GM18519 (cell line): ENCODE data around the gene CLIC5.

Experiments used
- ATAC-seq: cut with Tn5 transposase; IDR thresholded peaks from one replicate; pipeline ENCODE4 v1.9.1; 2021; ENCODE audit warnings: mild to moderate bottlenecking, moderate library complexity; ENCODE audit not compliant: unreplicated experiment, low FRiP score

CLIC5 gene

DNA sequence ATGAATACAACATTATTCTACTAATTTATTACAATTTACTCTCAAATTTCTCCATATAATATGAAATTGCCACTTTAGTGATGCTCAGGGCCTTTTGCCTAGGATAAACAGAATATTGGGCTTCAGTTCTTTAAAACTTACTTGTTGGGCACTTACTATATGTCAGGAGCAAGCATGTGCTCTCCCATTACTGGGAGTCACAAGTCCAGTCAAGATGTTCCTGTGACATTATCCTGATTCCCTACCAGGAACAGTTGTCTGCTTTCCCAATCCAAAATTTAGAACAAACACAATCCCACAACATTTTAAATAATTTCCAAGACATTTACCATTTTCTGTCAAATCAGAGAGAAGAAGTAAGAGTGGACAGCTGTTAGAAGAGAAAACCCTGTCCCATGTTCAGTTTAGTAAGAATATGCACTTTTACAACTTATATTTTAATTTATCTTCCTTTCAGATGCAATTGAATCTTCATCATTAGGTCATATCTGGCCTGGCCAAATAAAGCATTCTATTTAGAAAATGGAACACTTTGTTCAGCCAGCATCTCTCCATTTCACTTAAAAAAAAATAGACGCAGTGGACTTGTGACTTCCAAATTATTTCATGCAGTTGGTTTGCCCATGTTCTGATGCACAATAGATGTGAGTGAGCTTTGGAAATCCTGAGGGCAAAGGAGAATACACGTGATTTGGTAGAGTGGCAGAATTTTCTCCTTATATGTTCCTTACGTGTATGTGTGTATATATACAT, 159.8 kb downstream of the CLIC5 start:
- no peak for ATAC-seq

DNA sequence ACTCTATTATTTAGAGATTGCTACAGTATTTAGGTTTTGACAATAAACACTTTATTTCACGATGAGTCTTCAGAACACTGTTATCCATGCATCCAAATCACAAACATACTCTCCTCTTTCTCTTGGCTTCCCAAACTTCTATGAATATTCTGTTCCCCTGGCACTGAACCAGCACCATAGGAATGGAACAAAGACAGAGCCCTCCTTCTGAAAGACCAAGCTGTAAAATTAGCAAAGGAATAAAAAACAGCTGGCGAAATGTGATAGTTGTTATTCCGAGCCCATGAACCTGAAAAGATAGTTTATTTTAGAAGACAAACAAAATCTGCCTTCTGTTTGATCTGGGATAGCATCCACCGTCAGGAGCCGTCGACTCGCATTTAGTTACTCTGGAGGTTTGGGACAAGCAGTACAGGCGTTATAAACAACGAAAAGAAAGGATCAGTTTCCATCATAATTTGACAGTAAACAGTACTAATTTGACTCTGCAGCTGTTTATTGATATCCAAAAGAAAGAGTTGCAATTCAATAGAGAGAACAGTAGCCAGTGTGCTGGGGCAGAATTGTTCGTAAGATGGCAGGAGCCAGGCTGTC, 161.4 kb downstream of the CLIC5 start:
- no peak for ATAC-seq

DNA sequence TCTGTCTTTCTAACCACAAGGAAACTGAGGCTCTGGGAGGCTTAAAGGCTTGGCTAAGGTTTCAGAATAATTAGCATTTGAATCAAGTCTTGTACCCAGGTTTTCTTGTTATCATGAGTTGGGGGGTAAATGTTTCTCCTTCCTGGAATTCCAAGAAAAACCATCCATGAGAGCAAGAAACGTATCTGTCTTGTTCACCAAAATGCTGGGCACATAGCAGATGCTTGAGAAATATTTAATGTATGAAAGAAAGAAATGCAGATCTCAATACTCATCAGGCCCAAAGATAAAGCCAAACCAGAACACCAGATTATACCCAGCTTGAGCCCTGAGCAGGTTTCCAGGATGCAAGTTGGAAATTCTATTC, 164.6 kb downstream of the CLIC5 start:
- ATAC-seq: no peak

DNA sequence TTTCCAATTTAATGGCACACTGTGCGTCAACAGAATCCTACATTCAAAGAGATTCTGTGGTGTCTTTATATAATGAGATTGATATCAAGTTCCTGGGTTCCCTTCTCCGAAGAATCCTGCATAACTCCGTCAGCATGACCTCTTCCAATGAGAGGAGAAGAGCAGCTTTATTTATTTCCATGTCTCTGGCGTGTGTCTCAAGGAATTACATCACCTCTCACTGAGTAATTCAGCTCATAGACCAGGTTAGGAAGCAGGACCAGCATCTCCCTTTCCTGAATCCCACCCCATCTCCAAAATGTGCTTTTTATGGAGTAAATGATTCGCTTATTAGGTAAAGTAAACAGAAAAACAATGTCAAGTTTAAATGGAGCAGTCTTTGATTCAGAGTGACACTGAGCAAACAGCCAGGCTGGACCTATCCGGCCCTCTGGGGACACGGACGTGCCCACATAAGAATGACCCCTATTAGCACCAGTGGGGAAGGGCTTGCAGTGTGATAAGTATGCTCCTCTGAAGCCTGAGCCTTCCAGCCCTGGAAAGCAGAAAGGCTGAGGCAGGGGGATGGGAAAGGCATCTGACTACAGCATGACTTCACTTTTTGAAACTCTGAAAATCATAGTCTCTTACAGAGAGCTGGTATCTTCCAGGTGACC, 165.2 kb downstream of the CLIC5 start:
- no peak for ATAC-seq

DNA sequence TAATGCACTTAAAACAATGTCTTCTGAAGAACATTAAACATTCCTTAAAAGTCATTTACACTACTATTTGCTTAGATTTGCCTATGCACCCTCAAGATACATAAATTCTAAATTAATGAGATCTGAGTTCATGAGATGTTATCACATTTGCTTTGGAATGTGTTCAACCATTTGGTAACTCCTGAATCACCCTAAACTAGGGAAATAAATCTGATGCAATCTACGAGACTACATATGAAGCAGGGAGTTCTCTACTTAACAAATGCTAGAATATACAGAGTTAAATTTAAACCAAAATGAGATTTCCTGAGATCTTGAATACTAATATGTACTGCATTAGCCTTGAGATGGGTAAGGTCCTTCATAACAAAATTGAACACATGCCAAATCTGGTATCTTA, 170.1 kb downstream of the CLIC5 start:
- no peak for ATAC-seq

DNA sequence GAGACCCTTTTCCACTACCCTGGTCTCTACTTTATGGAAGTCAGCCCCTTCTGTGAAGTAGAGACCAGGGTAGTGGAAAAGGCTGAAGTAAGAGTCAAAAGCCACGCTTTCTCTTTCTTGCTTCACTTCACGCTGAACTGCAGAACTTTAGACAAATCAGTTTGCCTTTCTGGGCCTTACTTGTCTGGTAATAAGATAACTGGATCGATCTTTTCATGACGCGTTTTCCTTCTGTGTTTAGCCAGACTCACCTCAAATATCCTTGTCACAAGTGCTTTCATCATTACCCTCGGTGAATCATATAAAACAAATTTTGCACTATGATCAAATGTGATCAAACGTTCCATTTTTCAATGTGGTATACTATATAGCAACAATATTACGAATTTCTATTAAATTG, 170.7 kb downstream of the CLIC5 start:
- no peak for ATAC-seq

DNA sequence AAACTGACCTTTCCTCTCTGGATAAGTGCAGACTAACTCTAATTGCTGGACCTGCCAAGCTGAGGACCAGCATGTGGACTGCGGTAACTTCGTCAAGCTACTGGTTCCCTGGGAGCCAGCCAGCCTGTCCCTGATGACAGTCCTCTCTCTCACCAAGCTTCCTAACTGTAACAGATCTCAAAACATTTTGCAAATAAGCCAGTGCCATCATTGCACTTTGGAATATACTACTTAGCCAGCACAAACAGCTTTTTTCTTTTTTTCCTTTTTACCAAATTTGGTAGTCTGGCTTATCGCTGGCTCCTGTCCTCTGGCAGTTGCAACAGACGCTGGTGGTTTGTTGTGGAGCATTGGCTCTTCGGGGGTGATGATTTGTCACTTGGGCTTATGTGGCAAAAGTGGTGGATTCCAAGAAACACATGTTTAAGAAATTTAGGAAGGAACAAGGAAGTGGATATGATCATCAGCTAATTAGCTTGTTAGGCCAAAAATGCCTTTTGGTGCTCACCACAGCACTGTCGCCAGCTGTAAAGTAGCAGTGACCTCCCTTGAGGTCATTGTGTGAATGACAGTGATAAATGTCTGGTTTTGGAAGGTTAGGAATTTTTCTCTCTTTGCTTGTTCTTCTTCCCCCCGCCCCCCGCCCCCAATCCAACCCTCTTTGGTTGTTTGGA, 171.7 kb downstream of the CLIC5 start:
- ATAC-seq: no peak

DNA sequence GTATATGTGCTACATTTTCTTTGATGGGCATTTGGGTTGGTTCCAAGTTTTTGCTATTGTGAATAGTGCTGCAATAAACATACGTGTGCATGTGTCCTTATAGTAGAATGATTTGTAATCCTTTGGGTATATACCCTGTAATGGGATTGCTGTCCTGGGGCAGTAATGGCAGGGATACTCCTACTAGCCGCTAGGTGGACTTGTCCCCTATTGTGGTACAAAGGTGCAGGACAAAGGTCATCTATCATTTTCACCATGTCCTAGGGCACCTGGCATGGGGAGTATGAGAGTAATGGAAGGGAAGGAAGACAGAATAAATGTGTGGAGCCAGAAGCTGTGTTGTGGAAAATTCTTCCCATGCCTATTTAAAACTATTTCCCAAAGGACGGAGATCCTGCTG, 174.6 kb downstream of the CLIC5 start:
- no peak for ATAC-seq

DNA sequence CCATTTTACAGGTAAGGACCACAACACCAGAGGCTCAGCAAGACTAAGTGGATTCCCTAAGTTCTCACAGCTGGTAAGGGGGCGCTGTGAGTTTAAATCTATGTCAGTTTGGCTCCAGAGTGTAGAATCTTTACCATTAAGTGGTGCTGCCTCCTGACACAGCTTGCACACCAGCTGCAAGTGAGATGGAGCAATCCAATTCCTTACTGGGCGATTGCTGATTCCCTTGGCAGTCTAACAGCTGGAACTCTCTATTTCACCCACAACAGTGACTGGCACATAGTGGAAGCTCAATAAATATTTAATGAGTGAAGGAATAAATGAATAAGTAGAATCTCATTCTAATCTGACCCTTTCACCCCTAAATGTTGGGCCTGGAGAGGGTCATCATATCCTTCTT, 176.7 kb downstream of the CLIC5 start:
- ATAC-seq: no peak

DNA sequence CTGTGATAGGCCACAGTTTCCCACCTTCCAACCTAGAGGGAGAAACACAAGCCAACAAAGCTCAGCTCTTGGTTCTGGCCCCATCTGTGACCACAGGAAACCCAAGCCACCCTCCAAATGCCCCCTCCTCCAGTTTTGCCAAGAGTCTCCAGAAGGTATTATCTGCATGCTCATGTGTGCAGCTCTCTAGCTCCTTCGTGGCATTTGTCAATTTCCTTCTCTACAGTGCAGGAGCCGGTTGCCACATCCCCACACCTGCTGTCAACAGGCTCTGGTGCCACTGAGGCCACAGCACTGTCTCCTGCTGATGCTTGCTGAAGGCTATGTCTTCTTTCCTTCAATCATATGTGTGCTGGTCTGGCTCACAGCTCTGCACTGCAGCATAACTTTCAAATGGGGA, 177.2 kb downstream of the CLIC5 start:
- no peak for ATAC-seq

DNA sequence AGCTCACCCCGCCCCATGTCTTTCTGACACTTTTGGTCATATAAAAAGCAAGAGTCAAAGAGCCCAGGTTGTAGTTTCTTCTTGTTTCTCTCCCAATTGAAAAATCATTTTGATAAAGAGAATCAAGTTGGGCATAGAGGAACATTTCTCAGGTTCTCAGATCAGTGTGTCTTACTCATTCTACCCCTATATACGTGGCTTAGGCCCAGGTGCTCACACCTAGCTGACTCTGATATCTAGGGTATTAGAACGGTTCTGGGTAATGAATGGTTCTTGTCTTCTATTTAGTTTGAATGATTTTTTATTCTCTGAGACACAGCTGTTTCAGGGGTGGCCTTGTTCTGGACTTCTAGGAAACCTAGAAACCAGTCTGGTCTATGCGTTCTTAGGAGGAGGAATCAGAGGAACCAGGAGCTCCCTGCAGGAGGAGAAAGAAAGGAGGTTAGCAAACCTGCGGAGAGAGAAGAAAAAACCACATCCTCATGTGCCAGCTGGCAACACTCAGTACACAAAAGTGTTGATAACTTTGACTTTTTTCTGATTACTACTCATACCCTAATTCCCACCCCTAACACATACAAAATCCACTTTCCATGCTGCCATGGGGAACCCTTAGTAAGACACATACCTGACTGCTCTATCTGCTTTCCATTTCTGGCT, 178.0 kb downstream of the CLIC5 start:
- no peak for ATAC-seq

DNA sequence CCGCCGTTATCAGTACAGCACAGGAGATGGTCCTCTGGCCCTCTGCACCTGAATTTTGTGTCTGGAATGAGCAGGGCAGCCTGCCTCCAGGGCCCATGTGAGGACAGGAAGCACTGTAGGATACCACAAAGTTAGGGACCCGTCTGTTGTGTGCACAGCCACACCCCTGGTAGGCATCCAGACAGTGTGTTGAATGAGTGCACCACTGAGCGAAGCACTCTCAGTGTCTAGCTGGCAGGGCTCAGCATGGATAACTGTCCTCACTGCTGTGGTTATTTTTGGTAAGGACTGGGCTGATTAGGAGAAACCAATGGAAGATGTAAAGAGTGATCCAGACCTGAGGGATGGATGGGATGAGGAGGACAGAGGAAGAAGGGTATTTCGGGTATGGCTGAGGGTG, 178.7 kb downstream of the CLIC5 start:
- ATAC-seq: no peak

DNA sequence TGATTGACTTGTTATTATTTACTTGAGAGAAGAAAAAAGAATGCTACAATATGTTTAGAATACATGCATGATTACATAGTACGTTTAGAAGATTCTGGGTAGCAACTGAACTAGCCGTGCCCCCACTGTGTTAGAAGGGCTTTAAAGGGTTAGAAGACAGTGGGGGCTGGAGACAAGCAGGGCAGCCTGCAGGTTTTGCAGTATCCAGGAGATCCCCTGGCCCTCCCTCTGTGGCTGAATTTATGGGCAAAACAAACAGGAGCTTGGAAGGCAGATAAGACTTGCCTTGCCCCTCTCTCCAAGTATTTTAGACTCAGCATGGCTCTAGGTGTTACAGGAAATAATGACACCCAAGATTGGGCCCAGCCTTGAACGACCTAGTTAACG, 179.2 kb downstream of the CLIC5 start:
- no peak for ATAC-seq

DNA sequence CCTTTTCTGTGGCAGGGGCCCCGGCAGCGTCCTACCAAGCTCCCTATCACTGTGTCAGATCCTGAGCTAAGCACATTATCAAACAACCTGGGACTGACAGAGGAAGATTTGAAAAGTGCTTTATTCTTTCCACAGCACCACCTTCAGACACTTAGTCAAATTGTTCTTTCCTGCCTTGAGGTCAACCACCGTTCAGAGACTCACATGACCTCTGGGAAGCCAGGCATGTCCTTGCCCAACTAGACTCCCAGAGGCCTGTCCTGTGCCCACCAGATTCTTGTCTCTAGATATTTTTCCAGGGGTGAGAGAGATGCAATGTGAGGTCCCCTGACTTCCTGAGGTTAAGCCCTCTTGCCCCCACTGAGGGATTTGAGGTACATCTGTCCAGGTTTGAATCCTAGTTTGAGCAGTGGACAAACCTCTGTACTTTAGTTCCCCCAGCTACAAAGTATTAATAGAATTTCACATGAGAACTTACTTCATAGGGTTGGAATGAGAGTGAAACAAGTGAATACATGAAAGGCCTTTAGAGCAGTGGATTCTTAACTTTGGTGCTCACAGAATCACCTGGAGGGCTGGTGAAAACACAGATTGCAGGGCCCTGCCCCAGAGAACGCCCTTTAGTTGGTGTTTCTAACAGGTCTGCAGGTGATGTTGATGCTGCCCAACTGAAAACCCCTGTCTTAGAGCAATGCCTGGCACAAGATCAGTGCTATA, 179.8 kb downstream of the CLIC5 start:
- ATAC-seq: no peak

DNA sequence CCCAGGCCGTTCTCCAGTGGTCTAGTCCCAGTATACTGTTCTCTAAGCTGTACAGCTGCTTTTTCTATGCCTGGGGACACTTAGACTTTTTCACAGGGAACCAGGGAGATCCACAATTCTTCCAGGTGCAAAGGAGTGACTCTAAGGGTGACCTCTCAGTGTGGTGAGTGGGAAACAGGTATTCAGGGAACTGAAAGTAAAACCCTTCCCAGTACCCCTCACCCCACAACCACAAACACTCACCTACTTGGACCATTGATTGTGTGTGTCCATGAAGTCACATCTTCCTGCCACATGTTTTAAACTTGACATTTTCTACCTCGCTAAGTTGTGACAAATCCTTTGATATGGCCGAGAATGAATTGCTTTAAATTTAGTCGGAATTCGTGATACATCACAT, 183.6 kb downstream of the CLIC5 start:
- no peak for ATAC-seq
